ENCODE measurements around the gene OR51A7.

OR51A7 gene

GRCh38 chr11:4957396-4957795 lies 53.8 kb downstream of the OR51A7 start:
- DNase-seq: no peak

Data from CD4-positive, alpha-beta T cell treated with Interferon alpha-2 for 1 hour (primary cell).